ENCODE measurements around the gene BRCA1.
A peak's percentile ranks its signal among the peaks of the same experiment; 100 is the strongest.
"Not testable (repeated sequence)": the region's sequence is repeated elsewhere in the genome, so short reads cannot be mapped to it uniquely, and the experiment has no call there.

The BRCA1 gene

DNA sequence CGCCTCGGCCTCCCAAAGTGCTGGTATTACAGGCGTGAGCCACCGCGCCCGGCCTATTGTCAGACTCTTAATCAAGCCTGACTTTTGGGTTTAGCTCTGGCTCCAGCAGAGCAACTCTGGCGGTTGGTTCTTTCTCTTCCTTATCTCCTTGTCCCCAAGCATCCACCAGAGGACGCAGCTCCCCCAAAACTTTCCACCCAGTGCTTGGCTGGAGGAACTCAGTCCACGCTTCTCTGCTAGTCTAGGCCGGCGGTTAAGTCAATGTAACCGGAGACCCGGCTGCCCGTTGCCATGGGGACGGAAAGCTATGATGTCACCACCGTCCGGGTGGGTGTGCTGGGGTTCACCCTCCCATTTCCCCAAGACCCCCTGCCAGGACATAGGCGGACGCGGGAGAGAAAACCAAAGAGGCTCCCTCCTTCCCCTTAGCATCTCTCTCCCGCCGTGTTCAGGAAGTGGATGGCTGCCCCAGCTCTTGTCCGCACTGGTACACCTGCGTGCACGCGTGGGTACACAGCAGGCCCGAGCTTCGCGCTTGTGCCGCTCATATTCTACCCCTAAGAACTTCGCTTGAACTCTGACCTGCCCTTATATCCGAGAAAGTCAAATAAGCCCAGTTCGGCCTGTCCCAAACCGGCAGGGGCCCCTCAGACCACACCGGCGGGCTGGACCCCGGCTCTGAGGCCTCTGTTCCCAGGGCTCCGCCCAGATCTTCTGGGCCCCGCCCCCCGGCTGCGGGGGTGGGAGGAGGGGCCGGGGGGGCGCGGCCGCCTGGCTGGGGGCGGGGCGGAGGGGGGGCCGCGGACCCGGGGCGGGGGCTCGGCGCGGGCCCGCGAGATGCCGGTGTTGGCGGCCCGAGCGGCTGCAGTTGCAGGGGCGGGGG is 100.5 kb downstream of the BRCA1 start, which contains the start of gene RND2:
TSS of gene RND2 (plus strand) at position 825 of the 883 bp plus-strand sequence. CDS start 117 bp downstream, outside the sequence.
- peak; percentile 75 for DNase-seq

DNA sequence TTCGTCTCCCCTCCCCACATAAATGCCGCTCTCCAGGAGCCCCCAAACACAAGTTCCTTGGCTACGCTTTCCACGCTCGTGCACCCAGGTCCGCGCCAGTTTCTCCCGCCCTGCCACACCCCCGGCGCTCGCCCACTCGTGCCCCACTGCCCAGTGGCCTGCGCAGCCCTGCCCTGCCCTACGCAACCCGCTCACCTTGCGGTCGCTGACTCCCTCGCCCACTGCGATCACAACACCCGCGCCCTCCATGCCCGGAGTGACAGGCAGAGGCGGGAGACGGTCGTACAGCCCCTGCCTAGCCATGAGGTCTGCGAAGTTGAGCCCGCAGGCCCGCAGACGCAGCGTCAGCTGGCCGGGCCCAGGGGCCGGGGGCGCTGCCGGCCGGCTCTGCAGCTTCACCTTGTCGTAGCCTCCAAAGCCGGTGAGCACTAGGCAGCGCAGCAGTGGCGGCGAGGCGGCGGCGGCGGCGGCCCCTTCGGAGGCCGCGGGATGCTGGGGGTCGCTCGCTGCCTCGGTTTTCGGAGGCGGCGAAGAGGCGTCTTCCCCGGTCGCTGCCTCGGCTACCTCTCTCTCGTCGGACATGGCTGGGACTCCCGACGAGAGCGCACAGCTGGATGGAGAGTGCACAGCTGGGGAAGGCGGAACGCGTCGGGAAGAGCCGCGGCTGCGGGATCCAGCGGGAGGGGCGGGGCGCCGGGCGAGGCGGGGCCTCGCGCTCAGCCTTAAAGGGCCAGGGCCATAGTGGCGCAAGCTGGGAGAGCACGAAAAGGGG is 103.2 kb downstream of the BRCA1 start, which contains the start of gene VAT1:
TSS of gene VAT1 (minus strand) at position 645 of the 772 bp plus-strand sequence. CDS start at position 582, 63 bp downstream.
- DNase-seq, result peak; percentile 31

DNA sequence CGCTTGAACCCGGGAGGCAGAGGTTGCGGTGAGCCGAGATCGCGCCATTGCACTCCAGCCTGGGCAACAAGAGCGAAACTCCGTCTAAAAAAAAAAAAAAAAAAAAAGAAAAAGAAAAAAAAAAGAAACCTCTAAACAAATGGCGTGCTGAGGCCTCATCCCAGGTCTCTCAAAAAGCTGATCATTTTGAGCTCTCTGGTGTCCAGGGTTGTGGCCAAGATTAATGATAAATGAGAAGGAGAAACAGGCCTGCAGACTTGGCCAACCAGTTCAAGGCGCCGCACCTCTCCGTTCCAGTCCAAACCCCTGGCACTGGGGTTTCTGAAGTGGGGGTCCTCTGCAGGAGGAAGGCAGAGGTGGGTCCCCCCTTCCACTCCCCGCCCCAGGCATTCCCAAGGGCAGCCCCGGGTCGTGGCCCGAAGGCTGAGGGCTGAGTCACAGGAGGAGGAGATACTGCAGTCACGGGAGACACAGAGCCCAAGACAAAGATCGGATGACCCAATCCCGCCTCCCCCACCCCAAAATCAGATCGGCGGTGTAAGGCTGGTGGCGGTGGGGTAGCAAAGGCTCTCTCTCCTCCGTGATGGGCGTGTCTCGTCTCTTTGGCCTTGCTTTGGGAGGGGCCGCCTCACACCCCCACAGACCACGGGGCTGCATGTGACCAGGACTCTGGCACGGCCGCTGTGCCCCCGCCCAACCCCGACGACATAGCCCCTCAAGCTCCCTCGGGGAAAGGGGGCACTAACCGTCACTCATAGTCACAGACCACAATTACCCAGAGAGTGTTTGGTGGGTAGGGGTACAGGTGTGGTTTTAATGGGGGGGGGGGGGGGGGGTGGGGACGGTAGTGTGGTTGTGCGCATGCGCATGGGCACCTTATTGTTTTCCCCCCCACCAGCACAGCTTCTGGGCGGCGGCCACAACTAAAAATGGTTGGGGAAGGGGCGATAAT is 104.1 kb downstream of the BRCA1 start:
- DNase-seq, result peak; percentile 17

DNA sequence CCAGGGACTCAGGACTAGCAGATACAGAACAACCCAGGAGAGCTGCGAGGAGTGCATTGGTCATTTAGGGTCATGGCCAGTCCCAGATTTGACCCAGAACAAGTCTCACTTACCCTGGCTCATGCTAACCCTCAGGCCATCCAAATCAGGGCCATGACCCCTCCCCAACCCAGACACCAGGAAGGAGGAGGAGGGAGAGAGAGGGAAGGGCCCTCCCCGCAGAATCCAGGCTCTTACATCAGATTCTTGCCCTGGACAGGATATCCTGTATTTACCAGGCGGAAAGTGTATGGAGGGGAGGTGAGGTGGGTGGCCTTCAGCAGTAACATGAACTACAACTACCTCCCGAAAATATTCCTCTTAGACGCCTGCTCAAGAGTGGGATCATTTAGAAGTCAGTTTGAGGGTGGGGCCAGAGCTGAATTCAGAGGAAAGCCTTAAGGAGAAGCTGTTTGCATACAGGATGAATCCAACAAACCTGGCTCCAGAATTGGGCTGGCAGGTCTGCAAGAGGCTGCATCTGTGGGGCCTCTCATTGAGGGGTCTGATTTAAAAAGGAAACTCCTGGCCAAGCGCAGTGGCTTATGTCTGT is 105.0 kb downstream of the BRCA1 start:
- no peak for DNase-seq

DNA sequence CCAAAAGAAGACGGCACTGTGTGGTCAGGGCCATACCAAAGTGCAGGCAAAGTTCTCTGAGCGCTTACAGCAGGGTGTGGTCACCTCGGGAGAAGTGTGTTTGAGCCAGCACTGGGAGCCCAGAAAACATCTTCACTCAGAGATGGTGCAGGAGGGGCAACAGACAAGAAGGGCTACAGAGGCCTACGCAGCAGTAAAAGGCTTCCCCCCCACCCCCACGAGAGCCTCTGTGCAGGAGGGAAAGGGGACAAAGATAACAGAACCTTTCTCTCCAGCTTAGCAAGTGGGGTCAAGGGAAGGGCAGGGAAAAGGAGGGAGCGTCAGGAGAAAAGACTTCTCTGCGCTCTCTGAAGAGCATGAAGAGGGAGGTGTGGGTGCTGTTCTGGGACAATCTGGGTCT is 105.7 kb downstream of the BRCA1 start:
- no peak for DNase-seq

DNA sequence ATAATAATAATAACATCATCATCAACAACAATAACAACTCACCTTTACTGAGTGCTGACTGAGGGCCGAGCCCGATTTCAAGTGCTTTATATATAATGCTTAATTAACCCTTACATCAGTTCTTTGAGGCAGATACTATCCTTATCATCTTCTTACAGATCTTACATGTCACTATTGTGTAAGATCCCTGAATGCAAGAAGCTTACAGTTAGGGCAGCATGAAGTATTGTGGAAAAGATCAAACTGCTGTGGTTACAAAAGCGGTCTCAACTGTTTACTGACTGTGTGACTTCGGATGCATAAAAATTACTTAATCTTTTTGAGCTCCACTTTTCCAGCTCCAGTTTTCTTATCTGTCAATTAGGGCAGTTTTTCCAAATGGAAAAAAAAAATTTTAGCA is 106.2 kb downstream of the BRCA1 start:
- no peak for DNase-seq

DNA sequence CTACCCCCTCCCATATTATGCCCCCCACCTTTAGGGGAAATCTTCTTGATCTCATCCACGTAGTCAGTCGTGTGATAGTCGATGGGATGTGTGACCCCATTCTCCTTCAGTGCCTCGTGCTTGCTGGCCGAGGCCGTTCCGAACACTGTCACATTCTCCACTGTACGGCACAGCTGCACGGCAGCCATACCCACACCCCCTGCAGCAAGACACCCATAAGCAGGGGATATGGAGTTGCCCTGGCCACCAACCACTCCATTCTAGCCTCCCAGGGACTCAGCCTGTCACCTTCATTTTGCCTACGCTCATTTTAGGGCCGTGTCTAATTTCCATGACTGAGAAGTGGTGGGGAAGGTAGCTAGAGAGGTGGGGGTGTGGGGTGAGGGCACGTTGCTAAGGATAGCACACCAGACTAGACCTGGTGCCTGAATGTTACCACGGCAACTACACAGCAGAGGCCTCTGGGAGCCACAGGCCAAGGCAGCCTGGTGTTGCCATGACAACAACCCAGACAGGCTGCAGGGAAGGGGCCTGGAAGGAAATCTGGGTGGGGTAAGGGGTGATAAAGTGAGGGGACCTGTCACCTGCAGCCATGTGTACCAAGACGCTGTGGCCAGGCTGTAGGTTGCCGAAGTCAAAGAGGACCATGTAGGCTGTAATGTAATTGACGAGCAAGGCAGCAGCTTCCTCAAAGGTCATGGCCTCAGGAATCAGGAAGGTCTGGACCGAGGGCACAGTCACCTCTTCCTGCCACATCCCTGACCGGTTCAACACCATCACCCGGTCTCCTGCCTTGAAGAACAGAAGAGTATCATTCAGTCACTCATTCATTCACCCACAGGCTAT is 106.9 kb downstream of the BRCA1 start:
- DNase-seq, result peak; percentile 57

DNA sequence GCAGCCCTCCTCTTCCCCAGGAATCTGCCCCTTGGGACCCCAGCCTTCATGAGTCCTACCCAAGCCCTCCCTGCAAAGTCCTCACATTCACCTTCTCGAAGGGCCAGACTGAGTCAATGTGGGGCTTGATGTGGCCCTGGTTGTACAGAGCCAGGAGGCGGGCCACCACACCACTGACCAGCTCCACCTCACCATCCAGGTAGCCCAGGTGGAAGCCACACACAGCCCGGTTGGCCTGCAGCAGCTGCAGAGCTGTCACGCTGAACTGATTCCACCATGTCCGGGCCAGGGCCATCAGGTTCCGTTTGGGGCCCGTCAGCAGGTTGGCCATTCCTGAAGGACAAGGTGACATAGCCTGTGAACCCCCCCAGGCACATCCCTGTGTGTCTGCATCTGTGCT is 108.9 kb downstream of the BRCA1 start:
- no peak for DNase-seq

DNA sequence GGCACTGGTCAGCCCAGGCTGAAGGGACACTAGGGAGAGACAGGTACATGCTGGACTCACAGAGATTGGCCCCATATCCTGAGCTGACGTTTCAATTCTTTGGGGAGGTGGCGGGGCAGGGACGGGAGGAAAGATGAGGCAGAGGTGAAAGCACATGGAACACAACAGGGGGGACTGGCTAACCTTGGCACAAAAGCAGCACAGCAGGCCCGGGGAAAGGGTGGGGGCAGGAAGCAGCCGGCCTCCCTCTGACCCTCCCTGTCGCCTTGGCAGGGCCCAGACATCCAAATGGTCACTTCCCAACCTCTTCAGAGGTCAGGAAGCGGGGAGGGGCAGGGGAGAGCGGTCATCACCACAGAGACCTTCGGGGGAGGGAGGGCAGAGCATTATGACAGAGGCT is 109.6 kb downstream of the BRCA1 start:
- DNase-seq, result no peak

DNA sequence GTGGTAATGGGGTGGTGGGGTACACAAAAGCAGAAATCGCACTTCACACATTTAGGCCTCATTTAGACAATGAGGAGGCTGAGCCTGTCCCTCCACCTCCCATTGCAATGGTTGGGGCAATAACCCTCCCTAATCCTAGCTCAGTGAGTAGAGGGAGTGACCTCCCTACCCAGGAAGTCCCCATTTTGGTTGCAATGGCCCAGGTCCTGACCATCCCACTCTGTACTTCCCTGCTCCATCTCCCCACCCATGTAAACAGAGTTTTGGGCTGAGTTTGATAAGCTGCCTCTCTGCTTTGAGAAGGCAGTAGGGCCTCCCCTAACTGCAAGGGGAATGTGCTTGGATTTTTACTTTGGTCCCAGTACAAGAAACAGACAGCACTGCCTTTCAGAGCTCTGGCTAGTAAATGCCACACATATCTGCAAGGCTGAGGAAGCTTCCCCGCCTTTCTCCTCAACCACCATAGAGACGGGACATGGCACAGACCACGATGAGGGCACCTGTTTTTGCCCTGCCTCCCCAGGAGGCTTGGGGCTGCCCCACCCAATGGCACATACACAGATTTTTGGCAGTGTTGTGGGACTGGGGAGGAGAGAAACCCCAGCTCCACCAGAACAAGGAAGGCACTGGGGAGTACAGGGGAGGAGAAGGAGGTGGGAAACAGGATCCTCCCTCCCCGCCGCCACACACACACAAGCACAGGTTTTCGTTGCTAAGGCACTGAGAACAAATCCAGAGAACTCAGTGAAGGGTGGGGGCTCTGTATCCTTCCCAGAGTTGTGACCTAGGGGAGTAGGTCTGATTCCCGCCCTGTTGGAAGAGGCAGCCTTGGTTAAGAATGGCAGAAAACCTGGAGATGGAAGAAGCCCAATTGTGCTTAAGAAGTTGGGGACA is 110.3 kb downstream of the BRCA1 start:
- no peak for DNase-seq

DNA sequence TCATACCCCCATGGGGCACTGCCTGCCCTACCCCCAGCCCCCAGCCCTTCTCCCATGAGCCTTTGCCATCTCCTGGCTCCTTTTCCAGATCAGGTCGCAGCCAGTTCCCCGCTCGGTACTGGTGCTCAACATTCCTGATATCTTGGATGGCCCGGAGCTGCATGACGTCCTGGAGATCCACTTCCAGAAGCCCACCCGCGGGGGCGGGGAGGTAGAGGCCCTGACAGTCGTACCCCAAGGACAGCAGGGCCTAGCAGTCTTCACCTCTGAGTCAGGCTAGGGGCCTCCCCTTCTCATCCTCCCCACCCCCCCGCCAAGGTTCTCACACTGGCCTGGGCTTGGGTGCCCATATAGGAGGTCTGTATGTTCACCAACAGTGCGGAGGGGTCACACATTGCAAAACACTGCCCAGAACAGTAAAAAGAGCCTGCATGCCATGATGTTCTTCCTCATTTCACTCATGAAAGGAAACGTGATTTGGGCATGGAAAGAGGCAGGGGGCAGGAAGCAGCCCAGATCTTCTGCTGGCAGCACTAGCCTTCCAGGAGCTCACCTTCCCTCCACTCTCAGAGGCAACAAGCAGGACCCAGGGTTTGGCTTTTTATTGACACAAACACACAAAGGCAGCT is 111.0 kb downstream of the BRCA1 start:
- DNase-seq, result no peak

DNA sequence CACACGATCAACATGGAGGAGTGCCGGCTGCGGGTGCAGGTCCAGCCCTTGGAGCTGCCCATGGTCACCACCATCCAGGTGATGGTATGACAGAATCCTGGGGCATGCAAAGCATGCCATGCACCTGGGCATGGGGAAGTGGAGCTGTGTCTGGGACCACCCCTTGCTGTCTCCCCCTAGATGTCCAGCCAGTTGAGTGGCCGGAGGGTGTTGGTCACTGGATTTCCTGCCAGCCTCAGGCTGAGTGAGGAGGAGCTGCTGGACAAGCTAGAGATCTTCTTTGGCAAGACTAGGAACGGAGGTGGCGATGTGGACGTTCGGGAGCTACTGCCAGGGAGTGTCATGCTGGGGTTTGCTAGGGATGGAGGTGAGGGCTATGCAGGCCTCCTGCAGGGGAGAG is 111.9 kb downstream of the BRCA1 start:
- DNase-seq, result no peak

DNA sequence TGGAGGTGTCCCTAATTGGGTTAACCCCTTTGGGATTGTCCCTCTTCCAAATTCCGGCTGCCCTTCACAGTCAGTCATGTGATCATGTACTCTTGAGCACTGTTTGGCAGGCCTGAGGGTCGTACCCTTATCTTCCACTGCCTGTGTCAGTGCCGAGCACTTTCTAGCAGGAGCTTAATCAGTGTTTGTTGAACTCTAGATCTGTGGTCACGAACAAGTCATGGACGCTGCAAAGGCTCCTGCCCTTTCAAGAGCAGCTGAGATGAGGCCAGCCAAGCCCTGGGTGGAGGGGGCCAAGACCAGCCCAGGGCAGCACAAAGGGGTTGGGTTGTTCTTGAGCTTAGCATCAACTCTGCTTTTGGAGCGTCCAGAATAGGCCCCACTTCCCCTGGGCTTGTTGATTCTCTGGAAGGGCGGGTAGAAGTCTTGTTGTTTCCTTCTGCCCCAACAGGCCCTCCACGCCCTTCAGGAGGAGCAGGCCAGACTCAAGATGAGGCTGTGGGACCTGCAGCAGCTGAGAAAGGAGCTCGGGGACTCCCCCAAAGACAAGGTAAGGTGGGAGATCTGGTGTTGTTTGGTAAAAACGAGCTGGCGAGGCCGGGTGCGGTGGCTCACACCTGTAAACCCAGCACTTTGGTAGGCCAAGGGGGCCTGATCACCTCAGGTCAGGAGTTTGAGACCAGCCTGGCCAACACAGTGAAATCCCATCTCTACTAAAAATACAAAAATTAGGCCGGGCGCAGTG is 113.3 kb downstream of the BRCA1 start:
- no peak for DNase-seq

DNA sequence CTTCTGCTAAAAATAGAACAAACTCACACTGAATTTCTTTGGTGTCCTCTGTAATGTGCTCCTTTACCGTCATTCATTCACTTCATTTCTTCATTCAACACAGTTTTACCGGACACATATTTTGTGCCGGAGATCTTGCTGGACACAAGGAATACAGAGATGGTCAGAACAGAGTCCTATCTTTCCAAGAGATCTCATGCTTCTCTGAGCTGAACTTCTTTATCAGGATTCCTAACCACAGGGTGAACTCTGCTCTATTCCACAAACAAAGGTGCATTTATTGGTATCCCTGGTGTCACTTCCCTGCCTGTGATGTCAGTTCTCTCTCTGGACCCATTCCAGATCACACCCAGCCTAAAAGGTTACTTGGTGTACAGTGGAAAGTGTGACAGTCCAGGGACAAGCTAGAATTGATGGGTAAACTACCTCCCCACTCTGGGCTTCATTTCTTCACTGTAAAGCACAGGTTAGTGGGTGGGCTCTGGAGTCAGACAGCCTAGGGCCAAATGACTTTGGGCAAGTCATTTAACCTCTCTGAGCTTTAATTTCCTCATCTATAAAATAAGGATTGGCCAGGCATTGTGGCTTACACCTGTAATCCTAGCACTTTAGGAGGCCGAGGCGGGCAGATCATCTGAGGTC is 114.4 kb downstream of the BRCA1 start:
- no peak for DNase-seq

DNA sequence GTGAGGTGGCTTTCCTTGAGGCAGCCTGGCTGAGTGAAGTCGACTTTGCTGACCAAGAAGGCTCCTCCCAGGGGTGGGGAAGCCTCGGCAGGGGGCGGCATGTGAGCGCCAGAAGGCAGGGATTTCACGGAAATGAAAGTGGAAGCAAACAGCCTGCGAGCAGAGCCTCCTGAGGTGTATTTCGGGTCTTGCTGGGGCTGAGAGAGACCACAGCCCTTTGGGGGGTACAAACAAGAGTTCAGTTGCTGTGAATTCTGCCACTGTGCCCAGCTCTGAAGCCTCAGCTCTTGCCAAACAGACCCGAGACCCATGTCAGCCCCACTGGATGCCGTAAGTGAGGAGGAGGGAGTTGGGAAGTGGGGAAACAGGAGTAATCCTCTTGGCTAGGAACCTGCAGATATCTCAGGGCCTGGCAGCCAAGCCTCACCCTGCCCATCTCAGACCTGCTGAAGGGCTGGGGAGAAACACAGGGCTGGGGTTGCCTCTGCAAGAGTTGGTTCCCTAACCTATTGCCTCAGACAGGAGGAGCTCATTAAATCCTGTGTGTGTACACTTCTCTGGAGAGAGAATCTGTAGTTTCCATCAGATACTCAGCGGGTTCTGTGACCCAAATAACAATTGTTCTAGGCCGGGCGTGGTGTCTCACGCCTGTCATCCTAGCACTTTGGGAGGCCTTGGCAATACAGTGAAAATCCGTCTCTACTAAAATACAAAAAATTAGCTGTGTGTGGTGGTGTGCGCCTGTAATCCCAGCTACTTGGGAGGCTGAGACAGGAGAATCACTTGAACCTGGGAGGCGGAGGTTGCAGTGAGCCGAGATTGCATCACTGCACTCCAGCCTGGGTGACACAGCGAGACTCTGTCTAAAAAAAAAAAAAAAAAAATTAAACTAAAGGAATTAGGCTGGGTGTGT is 118.3 kb downstream of the BRCA1 start, which contains the start of gene IFI35:
TSS of gene IFI35 (plus strand) at position 146 of the 913 bp plus-strand sequence. CDS start at position 310, 164 bp downstream.
- no peak for DNase-seq

DNA sequence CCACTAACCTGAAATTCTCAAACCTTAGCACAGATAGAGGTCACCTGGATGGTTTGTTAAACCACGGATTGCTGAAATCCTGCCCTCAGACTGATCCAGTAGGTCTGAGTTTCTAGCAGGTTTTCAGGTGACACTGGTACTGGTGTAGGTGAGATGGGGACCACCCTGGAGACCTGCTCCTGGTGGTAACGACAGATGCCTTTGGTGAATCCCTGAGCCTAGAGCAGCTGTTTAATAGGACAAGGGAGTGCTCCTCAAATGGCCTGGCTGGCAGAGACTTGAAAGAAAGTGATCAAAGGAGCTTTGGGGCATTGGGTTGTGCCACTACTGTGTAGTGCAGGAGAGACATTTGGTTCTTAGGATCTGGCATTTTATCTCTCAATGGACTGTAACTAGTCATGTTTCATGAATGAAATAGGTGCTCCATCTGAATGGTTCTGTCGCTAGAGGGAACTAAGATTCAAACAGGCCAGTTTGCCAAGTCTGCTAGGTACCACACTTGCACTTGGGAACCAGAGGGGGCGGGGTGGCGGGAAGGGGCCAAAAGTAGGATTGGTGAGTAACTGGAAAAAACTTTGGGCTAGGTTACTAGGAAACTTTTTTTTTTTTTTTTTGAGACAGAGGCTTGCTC is 121.5 kb downstream of the BRCA1 start:
- no peak for DNase-seq

DNA sequence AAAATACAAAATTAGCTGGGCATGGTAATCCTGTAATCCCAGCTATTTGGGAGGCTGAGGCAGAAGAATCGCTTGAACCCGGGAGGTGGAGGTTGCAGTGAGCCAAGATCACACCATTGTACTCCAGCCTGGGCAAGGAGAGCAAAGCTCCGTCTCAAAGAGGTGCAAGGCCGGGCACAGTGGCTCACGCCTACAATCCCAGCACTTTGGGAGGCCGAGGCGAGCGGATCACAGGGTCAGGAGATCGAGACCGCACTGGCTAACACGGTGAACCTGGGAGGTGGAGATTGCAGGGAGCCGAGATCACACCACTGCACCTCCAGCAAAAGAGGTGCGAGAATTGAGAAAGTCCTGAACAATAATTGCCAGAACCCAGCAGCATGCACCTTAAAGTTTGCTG is 124.3 kb downstream of the BRCA1 start:
- not testable (repeated sequence) for DNase-seq
